Skeletal muscle satellite cell (primary cell): ENCODE data around the gene OLFML3. TPM values are rescaled to one million over a fixed set of nuclear protein-coding genes. Genes with fewer than 3 reads are reported as not detected.

ENCODE experiments used
- H3K27me3 ChIP-seq: 2 replicates; pipeline ENCODE4 v1.7.0; 2013; ENCODE audit warnings: low read length; ENCODE audit not compliant: control insufficient read depth, insufficient read depth
- H3K36me3 ChIP-seq: 2 replicates; pipeline ENCODE4 v1.7.0; 2013; ENCODE audit warnings: mild to moderate bottlenecking, control low read depth, low read length; ENCODE audit not compliant: insufficient read depth
- H3K4me1 ChIP-seq: 2 replicates; pipeline ENCODE4 v1.7.0; 2013; ENCODE audit warnings: low read length; ENCODE audit not compliant: control insufficient read depth, insufficient read depth
- H3K4me2 ChIP-seq: 2 replicates; pipeline ENCODE4 v1.7.0; 2013; ENCODE audit warnings: mild to moderate bottlenecking, low read length
- H3K4me3 ChIP-seq: 2 replicates; pipeline ENCODE4 v1.7.0; 2013; ENCODE audit warnings: low read length
- H3K9ac ChIP-seq: 2 replicates; pipeline ENCODE4 v1.7.0; 2013; ENCODE audit warnings: mild to moderate bottlenecking, low read depth, low read length, moderate library complexity
- H3K9me3 ChIP-seq: replicated peaks from 2 replicates; pipeline ENCODE4 v1.7.0; 2013; ENCODE audit warnings: mild to moderate bottlenecking, control low read depth, low read length
- total RNA-seq: library from RNA; depleted of rRNA; stranded (reverse); fragments of >200 nt; gene quantifications from 2 replicates; pipeline ENCODE4 v1.2.3, GENCODE V29; 2012; rRNA removed

The OLFML3 gene
- 20.5 and 29.7 TPM in 2 replicates for total RNA-seq

DNA sequence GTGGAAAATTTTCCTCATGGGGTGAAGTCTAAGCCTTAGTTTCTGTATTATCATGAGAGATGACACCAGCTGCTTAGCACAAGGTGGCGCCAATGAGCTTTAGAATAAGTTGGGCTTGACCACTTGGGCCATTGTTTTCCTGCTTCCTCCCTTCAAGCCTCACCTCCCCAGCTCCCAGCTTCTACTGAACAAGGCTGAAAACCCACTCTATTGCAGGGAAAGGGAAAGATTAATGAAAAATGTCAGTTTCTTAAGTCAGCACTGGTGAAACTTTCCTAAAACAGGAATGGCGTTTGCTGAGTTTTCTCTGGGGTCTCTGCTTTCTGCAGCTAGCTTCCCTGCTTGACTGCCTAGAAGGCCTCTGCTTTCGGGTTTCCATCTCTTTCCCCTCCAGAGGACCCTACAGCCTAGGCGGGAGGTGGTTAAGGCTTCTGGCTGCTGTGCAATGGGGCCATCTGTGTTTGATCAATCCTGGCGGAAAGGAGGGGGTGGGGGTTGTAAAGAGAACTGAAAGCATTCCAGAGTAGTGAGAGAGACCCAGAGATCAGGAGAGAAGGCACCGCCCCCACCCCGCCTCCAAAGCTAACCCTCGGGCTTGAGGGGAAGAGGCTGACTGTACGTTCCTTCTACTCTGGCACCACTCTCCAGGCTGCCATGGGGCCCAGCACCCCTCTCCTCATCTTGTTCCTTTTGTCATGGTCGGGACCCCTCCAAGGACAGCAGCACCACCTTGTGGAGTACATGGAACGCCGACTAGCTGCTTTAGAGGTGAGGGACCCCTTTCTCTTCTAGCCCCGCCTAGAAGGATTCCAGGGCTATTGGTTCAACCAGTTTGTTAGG is at the start of gene OLFML3:
TSS of gene OLFML3 (plus strand) at position 612 of the 840 bp plus-strand sequence. CDS start at position 655, 43 bp downstream.
- Histone ChIP-seq H3K27me3 (no peaks in the 10 kb centered on the region), H3K4me3 (peak within 1 kb of the TSS; percentile 71), H3K4me2 (peak within 1 kb of the TSS; percentile 91), H3K36me3 (peaks cover 12% of the 10 kb centered on the region), H3K9me3 (no peaks in the 10 kb centered on the region), H3K4me1 (peaks cover 90% of the 10 kb centered on the region), H3K9ac (peak within 1 kb of the TSS; percentile 81)

DNA sequence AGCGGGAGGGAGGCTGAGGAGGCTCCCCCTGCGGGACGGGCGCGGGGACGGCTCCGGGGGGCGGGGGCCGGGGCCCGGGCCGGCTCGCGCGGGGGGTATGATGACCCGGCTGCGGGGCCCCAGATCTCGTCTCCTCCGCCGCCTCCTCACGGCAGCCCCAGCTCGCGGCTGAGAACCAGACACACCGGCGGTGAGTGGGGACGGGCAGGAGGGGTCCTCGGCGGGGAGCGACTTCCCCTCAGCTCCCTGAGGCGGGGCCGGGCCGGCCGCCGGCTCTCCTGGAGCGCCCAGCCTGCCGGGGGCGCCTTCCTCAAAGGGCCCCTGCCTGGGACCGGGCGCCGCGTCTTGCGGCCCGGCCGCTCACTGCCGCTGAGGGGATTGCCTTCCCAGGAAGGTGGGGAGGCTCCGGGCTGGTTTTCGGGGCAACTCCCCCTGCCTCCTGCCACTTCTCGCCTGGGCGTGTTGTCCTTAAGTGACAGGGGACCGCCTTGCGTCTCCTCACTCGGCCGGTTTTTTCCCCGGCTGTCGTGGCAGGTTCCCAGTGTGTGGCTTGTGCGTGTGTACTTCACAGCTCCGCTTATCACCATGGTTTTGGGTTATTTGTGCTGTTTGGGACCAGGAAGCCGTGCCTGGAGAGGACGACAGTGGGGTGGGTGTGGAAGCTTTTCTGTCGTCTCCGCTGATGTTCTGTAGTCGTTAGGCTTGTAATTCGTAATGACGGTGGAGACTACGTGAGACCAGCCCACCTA is 49.4 kb upstream of the OLFML3 start:
- H3K36me3 ChIP-seq: no peaks in the 10 kb centered on the region
- peak overlapping the region; percentile 85 for H3K4me3 ChIP-seq
- H3K4me2 ChIP-seq: peak overlapping the region; percentile 95
- no peaks in the 10 kb centered on the region for H3K27me3 ChIP-seq
- peaks cover 27% of the 10 kb centered on the region for H3K4me1 ChIP-seq
- peak overlapping the region; percentile 99 for H3K9ac ChIP-seq
- no peaks in the 10 kb centered on the region for H3K9me3 ChIP-seq

DNA sequence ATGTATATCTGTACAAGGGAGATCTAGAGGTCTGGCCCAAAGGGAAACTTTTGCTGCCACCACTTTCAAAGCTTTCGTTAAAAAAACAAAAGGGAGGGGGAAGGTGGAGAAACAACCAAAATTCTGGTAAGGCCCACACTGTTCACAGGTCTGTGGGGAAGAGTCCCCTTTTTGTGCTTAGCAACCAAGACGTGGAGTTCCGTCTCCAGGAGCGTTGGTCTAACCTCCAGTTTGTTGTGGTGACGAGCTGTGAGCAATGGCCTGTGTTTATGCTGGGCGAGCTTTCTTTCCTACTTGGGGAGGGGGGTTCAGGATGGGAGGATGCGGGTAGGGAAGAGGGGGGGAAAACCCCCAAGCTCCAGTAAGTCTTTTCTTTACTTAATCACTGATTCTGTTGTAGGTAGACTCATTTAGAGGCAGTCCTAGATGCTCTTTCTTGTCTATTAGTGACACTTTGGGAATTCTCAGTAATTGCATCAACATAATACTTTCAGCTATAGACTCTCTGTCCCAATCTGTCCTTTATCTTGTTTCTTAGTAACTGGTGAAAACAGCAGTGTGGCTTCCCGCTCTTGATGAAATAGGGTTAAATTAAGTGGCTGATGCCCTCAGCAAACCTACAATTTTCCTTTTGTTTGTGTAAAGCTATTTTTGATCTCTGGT is 48.6 kb upstream of the OLFML3 start:
- peak overlapping the region; percentile 95 for H3K4me2 ChIP-seq
- H3K9me3 ChIP-seq: no peaks in the 10 kb centered on the region
- H3K4me3 ChIP-seq: peak overlapping the region; percentile 85
- H3K4me1 ChIP-seq: peaks cover 27% of the 10 kb centered on the region
- no peaks in the 10 kb centered on the region for H3K36me3 ChIP-seq
- peak overlapping the region; percentile 99 for H3K9ac ChIP-seq
- no peaks in the 10 kb centered on the region for H3K27me3 ChIP-seq

DNA sequence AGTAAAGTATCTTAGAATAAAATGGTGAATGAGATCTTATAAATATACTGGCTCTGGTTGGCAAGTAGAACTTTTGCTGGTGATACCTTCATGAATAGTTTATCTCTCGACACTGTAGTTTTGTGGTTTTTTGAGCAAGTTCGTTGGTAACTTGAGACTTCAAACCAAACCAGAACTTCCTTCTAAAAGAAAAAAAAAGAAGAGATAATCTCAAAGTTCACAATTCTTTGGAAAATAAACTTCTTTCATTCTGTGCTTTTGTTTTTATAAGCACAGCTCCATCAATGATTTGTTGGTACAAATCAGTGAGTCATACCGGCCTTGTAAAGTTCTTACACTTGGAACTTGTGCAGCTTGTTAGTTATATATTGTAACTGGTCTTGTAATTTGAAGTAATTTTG is 47.8 kb upstream of the OLFML3 start:
- no peaks in the 10 kb centered on the region for H3K36me3 ChIP-seq
- peaks cover 32% of the 10 kb centered on the region for H3K4me1 ChIP-seq
- peak overlapping the region; percentile 95 for H3K4me2 ChIP-seq
- H3K27me3 ChIP-seq: no peaks in the 10 kb centered on the region
- no peaks in the 10 kb centered on the region for H3K9me3 ChIP-seq
- H3K4me3 ChIP-seq: peak overlapping the region; percentile 85
- peak overlapping the region; percentile 99 for H3K9ac ChIP-seq

DNA sequence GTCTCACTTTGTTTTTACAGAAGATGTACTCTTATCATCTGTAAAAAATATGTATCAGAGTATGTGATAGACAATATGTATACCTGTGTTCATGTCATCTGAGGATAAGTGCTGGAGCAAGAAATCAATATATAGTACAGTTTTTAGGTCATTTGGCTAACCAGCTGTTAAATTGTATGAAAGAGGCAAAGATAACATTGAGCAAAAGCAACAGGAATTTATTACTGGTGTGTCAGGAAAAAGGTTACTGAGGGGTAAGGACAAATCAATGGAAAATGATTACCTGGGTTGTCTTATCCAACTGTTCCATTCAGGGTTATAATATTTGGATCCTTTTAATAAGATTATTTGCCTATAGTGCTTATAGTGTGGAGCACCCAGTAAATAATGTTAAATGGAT is 45.3 kb upstream of the OLFML3 start:
- H3K9ac ChIP-seq: no peak overlapping the region
- no peaks in the 10 kb centered on the region for H3K27me3 ChIP-seq
- no peak overlapping the region for H3K4me3 ChIP-seq
- H3K4me1 ChIP-seq: peaks cover 33% of the 10 kb centered on the region
- H3K9me3 ChIP-seq: no peaks in the 10 kb centered on the region
- no peaks in the 10 kb centered on the region for H3K36me3 ChIP-seq
- no peak overlapping the region for H3K4me2 ChIP-seq

- Histone ChIP-seq H3K4me1 (peaks cover 33% of the 10 kb centered on the region), H3K9ac (no peak overlapping the region), H3K4me3 (no peak overlapping the region), H3K36me3 (no peaks in the 10 kb centered on the region), H3K27me3 (no peaks in the 10 kb centered on the region), H3K4me2 (no peak overlapping the region), H3K9me3 (no peaks in the 10 kb centered on the region)
These were observed 44.7 kb upstream of the OLFML3 start for GRCh38 chr1:113934511-113935055.

DNA sequence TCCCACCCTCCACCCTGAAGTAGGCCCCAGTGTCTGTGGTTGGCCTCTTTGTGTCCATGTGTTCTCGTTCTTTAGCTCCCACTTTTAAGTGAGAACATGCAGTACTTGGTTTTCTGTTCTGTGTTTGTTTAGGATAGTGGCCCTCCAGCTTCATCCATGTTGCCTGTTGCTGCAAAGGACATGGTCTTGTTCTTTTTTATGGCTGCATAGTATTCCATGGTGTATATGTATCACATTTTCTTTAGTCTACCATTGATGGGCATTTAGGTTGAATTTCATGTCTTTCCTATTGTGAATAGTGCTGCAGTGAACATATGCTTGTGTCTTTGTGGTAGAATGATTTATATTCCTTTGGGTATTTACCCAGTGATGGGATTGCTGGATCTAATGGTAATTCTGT is 44.1 kb upstream of the OLFML3 start:
- Histone ChIP-seq H3K9ac (no peak overlapping the region), H3K9me3 (no peaks in the 10 kb centered on the region), H3K36me3 (peaks cover under 1% of the 10 kb centered on the region), H3K4me3 (no peak overlapping the region), H3K27me3 (no peaks in the 10 kb centered on the region), H3K4me1 (peaks cover 33% of the 10 kb centered on the region), H3K4me2 (no peak overlapping the region)

DNA sequence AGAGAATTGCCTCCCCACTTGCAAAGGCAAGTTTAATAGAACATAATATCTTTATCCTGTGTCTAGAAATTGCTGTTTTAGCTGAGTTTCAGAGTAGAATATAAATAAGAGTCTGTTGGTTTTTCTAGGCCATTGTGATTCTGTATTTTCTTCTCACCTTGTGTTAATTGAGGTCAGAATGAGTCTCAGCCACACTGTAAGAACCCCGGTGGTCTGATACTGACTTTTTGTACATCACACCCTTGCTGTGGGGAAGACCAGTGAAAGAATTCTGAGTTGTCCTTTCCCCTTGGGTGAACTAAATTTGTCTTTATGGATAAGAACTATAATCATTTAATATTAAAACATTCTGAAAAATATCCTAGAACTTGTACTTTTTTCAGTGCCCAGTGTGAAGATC is 43.3 kb upstream of the OLFML3 start:
- no peaks in the 10 kb centered on the region for H3K9me3 ChIP-seq
- no peak overlapping the region for H3K4me3 ChIP-seq
- H3K27me3 ChIP-seq: no peaks in the 10 kb centered on the region
- no peak overlapping the region for H3K9ac ChIP-seq
- no peak overlapping the region for H3K4me2 ChIP-seq
- peaks cover 8% of the 10 kb centered on the region for H3K36me3 ChIP-seq
- peaks cover 29% of the 10 kb centered on the region for H3K4me1 ChIP-seq

DNA sequence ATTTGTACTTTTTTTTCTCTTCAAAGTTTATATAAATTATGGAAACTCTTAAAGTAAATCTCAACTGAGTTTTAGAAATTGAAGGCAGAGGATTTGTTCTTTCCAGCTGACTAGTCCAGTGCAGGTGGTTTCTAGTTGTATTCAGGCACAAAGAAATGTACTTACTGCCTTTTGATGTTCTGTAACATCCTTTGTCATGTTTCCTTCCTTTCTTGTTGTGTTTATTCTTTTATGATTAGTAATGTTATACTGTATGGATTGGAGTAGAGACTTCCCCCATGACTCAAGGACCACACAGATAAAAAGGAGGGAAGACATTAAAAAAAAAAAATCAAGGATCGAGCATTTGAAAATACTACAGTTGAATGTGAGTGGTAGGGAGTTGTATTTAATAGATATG is 42.1 kb upstream of the OLFML3 start:
- H3K9me3 ChIP-seq: no peaks in the 10 kb centered on the region
- H3K9ac ChIP-seq: no peak overlapping the region
- peaks cover 17% of the 10 kb centered on the region for H3K4me1 ChIP-seq
- H3K4me3 ChIP-seq: no peak overlapping the region
- H3K36me3 ChIP-seq: peaks cover 13% of the 10 kb centered on the region
- no peak overlapping the region for H3K4me2 ChIP-seq
- H3K27me3 ChIP-seq: no peaks in the 10 kb centered on the region

GRCh38 chr1:113938192-113938591 is 41.1 kb upstream of the OLFML3 start:
- no peaks in the 10 kb centered on the region for H3K9me3 ChIP-seq
- no peak overlapping the region for H3K9ac ChIP-seq
- H3K36me3 ChIP-seq: peaks cover 19% of the 10 kb centered on the region
- H3K4me2 ChIP-seq: no peak overlapping the region
- no peak overlapping the region for H3K4me3 ChIP-seq
- H3K4me1 ChIP-seq: peaks cover 15% of the 10 kb centered on the region
- no peaks in the 10 kb centered on the region for H3K27me3 ChIP-seq
